PFSK-1 (cell line): ENCODE data around the gene ITGA1.

Source experiments
- POLR2AphosphoS5 ChIP-seq: IDR thresholded peaks from 2 replicates; pipeline ENCODE4 v1.6.1; 2012; ENCODE audit warnings: low read depth, mild to moderate bottlenecking, control low read depth, low read length, moderate library complexity
- SIN3A ChIP-seq: IDR thresholded peaks from 2 replicates; pipeline ENCODE4 v1.6.1; 2012; ENCODE audit warnings: mild to moderate bottlenecking, low read length, moderate library complexity, borderline replicate concordance; ENCODE audit not compliant: insufficient read depth
- TF ChIP-seq, protein P1 (sequence below), 2 experiments: IDR thresholded peaks; 2 replicates each; pipeline versions ENCODE4 v1.6.1 to v1.8.0; 2011 to 2012; ENCODE audit warnings: low read depth in 2 of 2, low read length in 2 of 2, control low read depth in 1 of 2, inconsistent platforms in 1 of 2, mild to moderate bottlenecking in 1 of 2, moderate library complexity in 1 of 2; ENCODE audit not compliant: insufficient read depth in 1 of 2

DNA sequence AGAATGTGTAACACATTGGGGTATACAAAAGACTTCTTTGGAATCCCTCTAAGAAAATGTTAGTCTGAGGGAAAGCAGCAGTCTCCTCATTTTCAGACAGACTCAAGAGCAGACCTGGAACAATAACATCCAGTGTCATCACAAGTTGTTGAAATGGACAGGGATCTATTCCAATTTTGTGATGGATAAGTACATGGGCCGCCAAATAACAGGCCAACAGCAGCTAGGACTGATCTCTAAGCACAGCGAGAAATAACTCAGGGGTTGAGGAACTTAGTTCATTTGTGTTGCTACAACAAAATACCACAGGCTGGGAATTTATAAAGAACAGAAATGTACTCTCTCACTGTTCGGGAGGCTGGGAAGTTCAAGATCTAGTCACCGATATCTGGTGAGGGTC lies 193.8 kb downstream of the ITGA1 start:
- TF ChIP-seq, protein P1, sequence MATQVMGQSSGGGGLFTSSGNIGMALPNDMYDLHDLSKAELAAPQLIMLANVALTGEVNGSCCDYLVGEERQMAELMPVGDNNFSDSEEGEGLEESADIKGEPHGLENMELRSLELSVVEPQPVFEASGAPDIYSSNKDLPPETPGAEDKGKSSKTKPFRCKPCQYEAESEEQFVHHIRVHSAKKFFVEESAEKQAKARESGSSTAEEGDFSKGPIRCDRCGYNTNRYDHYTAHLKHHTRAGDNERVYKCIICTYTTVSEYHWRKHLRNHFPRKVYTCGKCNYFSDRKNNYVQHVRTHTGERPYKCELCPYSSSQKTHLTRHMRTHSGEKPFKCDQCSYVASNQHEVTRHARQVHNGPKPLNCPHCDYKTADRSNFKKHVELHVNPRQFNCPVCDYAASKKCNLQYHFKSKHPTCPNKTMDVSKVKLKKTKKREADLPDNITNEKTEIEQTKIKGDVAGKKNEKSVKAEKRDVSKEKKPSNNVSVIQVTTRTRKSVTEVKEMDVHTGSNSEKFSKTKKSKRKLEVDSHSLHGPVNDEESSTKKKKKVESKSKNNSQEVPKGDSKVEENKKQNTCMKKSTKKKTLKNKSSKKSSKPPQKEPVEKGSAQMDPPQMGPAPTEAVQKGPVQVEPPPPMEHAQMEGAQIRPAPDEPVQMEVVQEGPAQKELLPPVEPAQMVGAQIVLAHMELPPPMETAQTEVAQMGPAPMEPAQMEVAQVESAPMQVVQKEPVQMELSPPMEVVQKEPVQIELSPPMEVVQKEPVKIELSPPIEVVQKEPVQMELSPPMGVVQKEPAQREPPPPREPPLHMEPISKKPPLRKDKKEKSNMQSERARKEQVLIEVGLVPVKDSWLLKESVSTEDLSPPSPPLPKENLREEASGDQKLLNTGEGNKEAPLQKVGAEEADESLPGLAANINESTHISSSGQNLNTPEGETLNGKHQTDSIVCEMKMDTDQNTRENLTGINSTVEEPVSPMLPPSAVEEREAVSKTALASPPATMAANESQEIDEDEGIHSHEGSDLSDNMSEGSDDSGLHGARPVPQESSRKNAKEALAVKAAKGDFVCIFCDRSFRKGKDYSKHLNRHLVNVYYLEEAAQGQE (IDR thresholded peaks at IDR 0.05; ENCODE audit: insufficient read depth in 1 of 2, low read depth in 2 of 2, low read length in 2 of 2): no peak
- no peak for TF ChIP-seq SIN3A
- no peak for TF ChIP-seq POLR2AphosphoS5
